ENCODE data around the gene ADGRE2. TPM values are rescaled to one million over a fixed set of nuclear protein-coding genes. Genes with fewer than 3 reads are reported as not detected.
"Not testable (repeated sequence)": the region's sequence is repeated elsewhere in the genome, so short reads cannot be mapped to it uniquely, and the experiment has no call there.

Gene ADGRE2
- total RNA-seq, 1 donor from 2014 or later = not detected

DNA sequence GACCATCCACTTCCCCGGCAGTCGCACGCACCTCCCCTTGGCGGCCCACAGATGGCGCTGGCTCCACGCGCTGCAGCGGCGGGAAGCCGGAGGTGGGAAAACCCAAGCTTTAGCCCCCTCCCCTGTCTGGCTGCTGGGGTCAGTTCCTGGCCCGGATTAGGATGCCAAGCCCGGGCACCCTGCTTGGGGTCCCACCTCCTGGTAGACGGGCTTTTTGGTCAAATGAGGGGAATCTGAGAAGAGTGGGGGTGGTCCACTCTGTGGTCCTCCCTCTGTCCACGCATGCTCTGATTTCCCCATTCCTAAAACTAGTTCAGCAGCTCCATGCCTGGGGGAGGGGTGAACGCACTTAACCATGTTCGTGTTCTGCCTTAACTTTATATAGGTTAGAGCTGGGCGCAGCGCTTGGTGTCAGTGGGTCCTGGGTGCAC lies 8.1 kb upstream of the ADGRE2 start:
- Mint-ChIP-seq H3K9me3 (peaks cover 23% of the 10 kb centered on the region), H3K4me3 (no peak overlapping the region), H3K27ac (no peak overlapping the region), H3K36me3 (no peaks in the 10 kb centered on the region), H3K27me3 (ENCODE audit: low read depth) (no peaks in the 10 kb centered on the region), H3K4me1 (no peaks in the 10 kb centered on the region)
- TF ChIP-seq, protein P1, sequence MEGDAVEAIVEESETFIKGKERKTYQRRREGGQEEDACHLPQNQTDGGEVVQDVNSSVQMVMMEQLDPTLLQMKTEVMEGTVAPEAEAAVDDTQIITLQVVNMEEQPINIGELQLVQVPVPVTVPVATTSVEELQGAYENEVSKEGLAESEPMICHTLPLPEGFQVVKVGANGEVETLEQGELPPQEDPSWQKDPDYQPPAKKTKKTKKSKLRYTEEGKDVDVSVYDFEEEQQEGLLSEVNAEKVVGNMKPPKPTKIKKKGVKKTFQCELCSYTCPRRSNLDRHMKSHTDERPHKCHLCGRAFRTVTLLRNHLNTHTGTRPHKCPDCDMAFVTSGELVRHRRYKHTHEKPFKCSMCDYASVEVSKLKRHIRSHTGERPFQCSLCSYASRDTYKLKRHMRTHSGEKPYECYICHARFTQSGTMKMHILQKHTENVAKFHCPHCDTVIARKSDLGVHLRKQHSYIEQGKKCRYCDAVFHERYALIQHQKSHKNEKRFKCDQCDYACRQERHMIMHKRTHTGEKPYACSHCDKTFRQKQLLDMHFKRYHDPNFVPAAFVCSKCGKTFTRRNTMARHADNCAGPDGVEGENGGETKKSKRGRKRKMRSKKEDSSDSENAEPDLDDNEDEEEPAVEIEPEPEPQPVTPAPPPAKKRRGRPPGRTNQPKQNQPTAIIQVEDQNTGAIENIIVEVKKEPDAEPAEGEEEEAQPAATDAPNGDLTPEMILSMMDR (IDR thresholded peaks at IDR 0.05; ENCODE audit: unreplicated experiment) = no peak
- no peak for DNase-seq (ENCODE audit: low spot score in 2 of 2, unreplicated experiment in 2 of 2)

DNA sequence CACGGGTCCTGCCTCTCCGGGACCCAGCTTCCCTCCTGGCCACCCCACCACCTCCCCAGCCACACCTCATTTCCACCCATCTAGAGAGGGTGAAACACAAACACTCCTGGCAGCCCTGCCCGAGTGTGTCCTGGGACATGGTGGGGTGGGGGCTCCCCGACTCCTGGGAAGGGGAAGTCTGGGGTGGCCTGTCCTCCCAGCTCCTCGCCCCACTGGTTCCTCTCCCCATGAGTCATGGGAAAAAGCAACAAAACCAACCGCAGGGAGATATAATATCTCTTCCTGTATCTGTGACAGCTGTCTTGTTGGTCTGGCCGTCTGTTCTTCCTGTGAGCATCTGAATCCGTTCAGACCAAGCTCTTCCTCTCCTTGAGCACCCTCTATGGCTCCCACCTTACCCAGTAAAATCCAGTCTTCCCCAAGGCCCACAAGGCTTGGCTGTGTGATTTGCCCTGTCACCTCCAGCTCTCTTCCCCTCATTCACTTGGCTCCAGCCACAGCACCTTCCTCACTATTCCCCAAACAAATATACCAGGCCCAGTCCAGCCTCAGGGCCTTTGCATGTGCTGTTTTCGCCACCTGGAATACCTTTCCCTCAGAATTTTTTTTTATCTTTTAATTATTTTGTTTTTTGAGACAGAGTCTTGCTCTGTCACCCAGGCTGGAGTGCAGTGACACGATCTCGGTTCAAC lies 6.9 kb upstream of the ADGRE2 start:
- not testable (repeated sequence) for DNase-seq (ENCODE audit: low spot score in 2 of 2, unreplicated experiment in 2 of 2); H3K36me3 Mint-ChIP-seq; H3K4me1 Mint-ChIP-seq; H3K27ac Mint-ChIP-seq; H3K27me3 Mint-ChIP-seq (ENCODE audit: low read depth); H3K4me3 Mint-ChIP-seq
- peaks cover 16% of the 10 kb centered on the region for H3K9me3 Mint-ChIP-seq

DNA sequence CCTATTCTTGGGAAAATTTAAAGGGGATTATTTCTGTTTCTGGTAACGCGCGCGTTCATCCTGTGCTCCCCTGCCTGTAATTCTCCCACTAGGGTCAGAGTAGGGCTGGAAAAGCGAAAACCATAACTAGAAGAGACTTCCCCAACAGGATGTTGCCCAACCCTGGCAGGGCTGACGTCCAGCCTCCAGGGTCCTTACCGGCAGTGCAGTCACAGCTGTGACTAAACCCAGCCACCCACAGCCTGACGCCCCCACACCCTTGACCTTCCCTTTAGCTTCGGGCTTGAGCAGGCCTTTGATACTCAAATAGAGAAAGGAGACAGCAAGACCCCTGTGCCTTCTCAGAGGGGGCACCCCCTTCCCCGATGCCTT lies 6.4 kb upstream of the ADGRE2 start:
- H3K4me3 Mint-ChIP-seq; H3K27me3 Mint-ChIP-seq (ENCODE audit: low read depth); H3K36me3 Mint-ChIP-seq; H3K4me1 Mint-ChIP-seq; DNase-seq (ENCODE audit: low spot score in 2 of 2, unreplicated experiment in 2 of 2); H3K27ac Mint-ChIP-seq: not testable (repeated sequence)
- peaks cover 12% of the 10 kb centered on the region for H3K9me3 Mint-ChIP-seq

DNA sequence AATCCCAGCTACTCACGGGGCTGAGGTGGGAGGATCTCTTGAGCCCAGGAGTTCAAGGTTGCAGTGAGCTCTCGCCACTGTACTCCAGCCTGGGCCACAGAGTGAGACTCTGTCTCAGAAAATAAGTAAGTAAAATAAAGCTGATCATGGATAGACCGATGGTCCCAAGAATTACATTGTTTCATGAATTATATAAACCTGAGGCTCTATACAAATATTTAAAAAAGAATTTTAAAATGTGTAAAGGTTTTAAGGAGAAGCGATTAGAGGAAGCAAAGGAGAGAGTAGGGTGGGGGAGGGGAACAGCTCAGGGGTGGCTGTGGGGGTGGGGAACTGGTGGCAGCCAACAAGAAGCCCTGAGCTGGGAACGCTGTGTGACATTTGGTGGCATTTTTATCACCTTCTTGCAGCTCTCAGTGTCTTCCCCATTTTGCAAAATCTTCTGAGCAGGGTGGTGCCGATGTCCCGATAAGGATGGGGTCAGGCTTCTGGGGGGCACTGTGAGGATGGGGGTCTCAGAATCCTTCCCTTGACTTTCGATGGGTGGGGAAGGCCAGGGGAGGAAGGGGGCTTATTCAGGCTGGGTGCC lies 5.1 kb upstream of the ADGRE2 start:
- H3K27me3 Mint-ChIP-seq (ENCODE audit: low read depth); H3K36me3 Mint-ChIP-seq; DNase-seq (ENCODE audit: low spot score in 2 of 2, unreplicated experiment in 2 of 2); H3K4me3 Mint-ChIP-seq; H3K27ac Mint-ChIP-seq; H3K4me1 Mint-ChIP-seq: not testable (repeated sequence)
- H3K9me3 Mint-ChIP-seq = peaks cover 15% of the 10 kb centered on the region

DNA sequence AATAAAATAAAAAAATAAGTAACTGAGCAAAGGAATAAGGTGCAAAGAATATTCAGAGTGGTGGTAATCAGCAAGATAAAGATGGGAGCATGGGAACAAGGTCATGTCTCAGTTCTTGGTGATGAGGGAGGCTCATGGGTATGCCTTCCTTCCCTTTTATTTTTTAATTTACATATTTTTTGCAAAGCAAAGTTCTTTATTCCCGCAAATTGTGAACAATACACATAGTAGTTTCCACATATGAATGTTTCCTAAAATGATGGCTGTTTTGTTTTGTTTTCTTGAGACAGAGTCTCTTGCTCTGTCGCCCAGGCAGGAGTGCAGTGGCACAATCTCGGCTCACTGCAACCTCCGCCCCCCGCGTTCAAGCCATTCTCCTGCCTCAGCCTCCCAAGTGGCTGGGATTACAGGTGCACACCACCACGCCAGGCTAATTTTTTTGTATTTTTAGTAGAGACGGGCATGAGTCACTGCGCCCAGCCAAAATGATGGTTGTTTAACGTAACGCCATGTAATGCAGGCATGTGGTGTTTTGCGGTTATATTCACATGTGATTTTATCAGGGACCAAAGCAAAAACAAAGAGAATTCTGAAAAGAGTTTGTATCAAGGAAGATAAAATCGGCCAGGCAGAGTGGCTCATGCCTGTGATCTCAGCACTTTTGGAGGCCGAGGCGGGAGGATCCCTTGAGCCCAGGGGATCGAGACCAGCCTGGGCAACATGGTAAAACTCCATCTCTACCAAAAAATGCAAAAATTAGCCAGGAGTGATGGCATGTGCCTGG lies 4.5 kb upstream of the ADGRE2 start:
- Mint-ChIP-seq H3K27ac (no peak overlapping the region), H3K4me3 (no peak overlapping the region), H3K36me3 (no peaks in the 10 kb centered on the region), H3K4me1 (no peaks in the 10 kb centered on the region), H3K27me3 (ENCODE audit: low read depth) (no peaks in the 10 kb centered on the region), H3K9me3 (peaks cover 11% of the 10 kb centered on the region)
- DNase-seq (ENCODE audit: low spot score in 2 of 2, unreplicated experiment in 2 of 2) = no peak
- TF ChIP-seq, protein P1 (IDR thresholded peaks at IDR 0.05; ENCODE audit: unreplicated experiment) = no peak

DNA sequence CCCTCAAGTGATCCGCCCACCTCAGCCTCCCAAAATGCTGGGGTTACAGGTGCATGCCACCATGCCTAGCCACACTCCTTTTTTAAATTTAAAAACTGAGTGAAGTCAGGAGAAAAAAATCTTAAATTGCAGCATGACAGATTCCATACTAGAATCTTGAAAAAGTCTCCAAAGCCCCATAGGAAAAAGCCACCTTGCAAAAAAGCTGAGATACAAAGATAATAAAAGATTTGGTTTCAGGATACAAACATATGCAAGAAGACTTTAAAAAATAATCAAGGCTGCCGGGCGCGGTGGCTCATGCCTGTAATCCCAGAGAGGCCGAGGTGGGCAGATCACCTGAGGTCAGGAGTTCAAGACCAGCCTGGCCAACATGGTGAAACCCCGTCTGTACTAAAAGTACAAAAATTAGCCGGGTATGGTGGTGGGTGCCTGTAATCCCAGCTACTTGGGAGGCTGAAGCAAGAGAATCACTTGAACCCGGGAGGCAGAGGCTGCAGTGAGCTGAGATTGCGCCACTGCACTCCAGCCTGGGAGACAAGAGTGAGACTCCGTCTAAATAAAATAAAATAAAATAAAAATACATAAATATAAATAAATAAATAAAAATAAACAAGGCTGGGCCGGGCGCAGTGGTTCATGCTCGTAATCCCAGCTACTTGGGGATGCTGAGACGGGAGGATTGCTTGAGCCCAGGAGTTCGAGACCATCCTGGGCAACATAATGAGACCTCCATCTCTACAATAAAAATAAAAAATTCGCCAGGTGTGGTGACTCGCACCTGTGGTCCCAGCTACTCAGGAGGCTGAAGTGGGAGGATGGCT lies 3.6 kb upstream of the ADGRE2 start:
- H3K27ac Mint-ChIP-seq; DNase-seq (ENCODE audit: low spot score in 2 of 2, unreplicated experiment in 2 of 2); H3K27me3 Mint-ChIP-seq (ENCODE audit: low read depth); H3K4me3 Mint-ChIP-seq; H3K36me3 Mint-ChIP-seq; H3K4me1 Mint-ChIP-seq: not testable (repeated sequence)
- H3K9me3 Mint-ChIP-seq = peaks cover 11% of the 10 kb centered on the region

DNA sequence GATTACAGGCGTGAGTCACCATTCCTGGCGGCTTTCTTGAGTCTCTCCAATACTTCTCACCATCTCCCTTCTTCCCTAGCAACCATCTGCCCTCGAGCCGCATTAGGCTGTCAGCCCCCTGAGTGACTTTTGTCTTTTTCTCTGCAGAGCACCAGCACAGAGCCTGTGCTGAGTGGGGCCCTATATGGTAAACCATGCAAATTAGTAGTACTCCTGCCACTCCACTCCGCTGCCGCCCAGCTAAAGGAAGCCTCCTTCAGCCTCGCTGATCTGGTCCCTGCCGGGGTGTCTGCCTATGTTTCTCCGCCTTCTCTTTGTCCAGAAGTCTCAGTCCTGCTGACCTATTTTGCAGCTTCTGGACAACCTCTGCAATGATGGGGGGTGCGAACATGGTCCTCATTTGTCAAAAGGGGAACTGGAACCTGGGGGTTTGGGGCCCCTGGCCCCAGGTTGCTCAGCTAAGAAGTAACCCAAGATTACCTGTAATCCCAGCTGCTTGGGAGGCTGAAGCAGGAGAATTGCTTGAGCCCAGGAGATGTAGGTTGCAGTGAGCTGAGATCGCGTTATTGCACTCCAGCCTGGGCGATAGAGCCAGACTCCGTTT lies 2.4 kb upstream of the ADGRE2 start:
- H3K27ac Mint-ChIP-seq; H3K4me3 Mint-ChIP-seq; H3K36me3 Mint-ChIP-seq; H3K4me1 Mint-ChIP-seq; DNase-seq (ENCODE audit: low spot score in 2 of 2, unreplicated experiment in 2 of 2): not testable (repeated sequence)
- Mint-ChIP-seq H3K9me3 (peaks cover 11% of the 10 kb centered on the region), H3K27me3 (ENCODE audit: low read depth) (peaks cover 16% of the 10 kb centered on the region)
